Measurements from ENCODE around the gene ARVCF.

Gene ARVCF

GRCh38 chr22:20022978-20023613 lies 6.5 kb upstream of the ARVCF start:
- H3K4me3 ChIP-seq (ENCODE audit: low read length) = no peak overlapping the region
- H3K4me1 ChIP-seq (ENCODE audit: insufficient read depth, low read length) = peaks cover 19% of the 10 kb centered on the region
- no peak overlapping the region for H2AFZ ChIP-seq (ENCODE audit: low read depth, low read length)
- peaks cover 2% of the 10 kb centered on the region for H3K9me3 ChIP-seq (ENCODE audit: low read length)
- H3K36me3 ChIP-seq (ENCODE audit: insufficient read depth, low read length) = no peaks in the 10 kb centered on the region
- peaks cover 17% of the 10 kb centered on the region for H3K27me3 ChIP-seq (ENCODE audit: insufficient read depth, low read length)

GRCh38 chr22:20022231-20022977 lies 5.8 kb upstream of the ARVCF start:
- Histone ChIP-seq H3K27me3 (ENCODE audit: insufficient read depth, low read length) (peaks cover 24% of the 10 kb centered on the region), H3K4me3 (ENCODE audit: low read length) (peak overlapping the region; percentile 96)

GRCh38 chr22:20021196-20022181 lies 4.9 kb upstream of the ARVCF start:
- peaks cover 28% of the 10 kb centered on the region for H3K27me3 ChIP-seq (ENCODE audit: insufficient read depth, low read length)
- H3K4me1 ChIP-seq (ENCODE audit: insufficient read depth, low read length) = peaks cover 26% of the 10 kb centered on the region
- H2AFZ ChIP-seq (ENCODE audit: low read depth, low read length) = peak overlapping the region; percentile 72
- H3K36me3 ChIP-seq (ENCODE audit: insufficient read depth, low read length) = no peaks in the 10 kb centered on the region
- H3K4me3 ChIP-seq (ENCODE audit: low read length) = peak overlapping the region; percentile 96
- peaks cover under 1% of the 10 kb centered on the region for H3K9me3 ChIP-seq (ENCODE audit: low read length)

More at GRCh38 chr22:20022231-20022977, 5.8 kb upstream of the ARVCF start:
- Histone ChIP-seq H3K36me3 (ENCODE audit: insufficient read depth, low read length) (no peaks in the 10 kb centered on the region), H3K9me3 (ENCODE audit: low read length) (peaks cover 2% of the 10 kb centered on the region), H2AFZ (ENCODE audit: low read depth, low read length) (no peak overlapping the region), H3K4me1 (ENCODE audit: insufficient read depth, low read length) (peaks cover 22% of the 10 kb centered on the region)

GRCh38 chr22:20020533-20021195 lies 4.0 kb upstream of the ARVCF start, which contains the start of gene TANGO2:
Gene TANGO2 (plus strand): TSS chr22:20021110. CDS start chr22:20036799, 15,689 bp downstream.
- Histone ChIP-seq H3K27me3 (ENCODE audit: insufficient read depth, low read length) (peaks cover 28% of the 10 kb centered on the region), H3K9me3 (ENCODE audit: low read length) (no peaks in the 10 kb centered on the region), H3K4me1 (ENCODE audit: insufficient read depth, low read length) (peaks cover 26% of the 10 kb centered on the region), H2AFZ (ENCODE audit: low read depth, low read length) (peak within 1 kb of the TSS; percentile 72), H3K4me3 (ENCODE audit: low read length) (peak within 1 kb of the TSS; percentile 96), H3K36me3 (ENCODE audit: insufficient read depth, low read length) (no peaks in the 10 kb centered on the region)

GRCh38 chr22:20019661-20020532 lies 3.3 kb upstream of the ARVCF start:
- peaks cover 29% of the 10 kb centered on the region for H3K4me1 ChIP-seq (ENCODE audit: insufficient read depth, low read length)
- H3K4me3 ChIP-seq (ENCODE audit: low read length) = peak overlapping the region; percentile 96
- H3K27me3 ChIP-seq (ENCODE audit: insufficient read depth, low read length) = peaks cover 33% of the 10 kb centered on the region
- H3K9me3 ChIP-seq (ENCODE audit: low read length) = no peaks in the 10 kb centered on the region
- peak overlapping the region; percentile 72 for H2AFZ ChIP-seq (ENCODE audit: low read depth, low read length)
- no peaks in the 10 kb centered on the region for H3K36me3 ChIP-seq (ENCODE audit: insufficient read depth, low read length)

GRCh38 chr22:20018001-20018400 lies 1.4 kb upstream of the ARVCF start:
- Histone ChIP-seq H3K27me3 (ENCODE audit: insufficient read depth, low read length) (peaks cover 33% of the 10 kb centered on the region), H3K36me3 (ENCODE audit: insufficient read depth, low read length) (no peaks in the 10 kb centered on the region), H2AFZ (ENCODE audit: low read depth, low read length) (no peak overlapping the region), H3K4me1 (ENCODE audit: insufficient read depth, low read length) (peaks cover 32% of the 10 kb centered on the region), H3K4me3 (ENCODE audit: low read length) (no peak overlapping the region), H3K9me3 (ENCODE audit: low read length) (no peaks in the 10 kb centered on the region)

GRCh38 chr22:20017622-20017958 lies 967 bp upstream of the ARVCF start:
- Histone ChIP-seq H3K4me1 (ENCODE audit: insufficient read depth, low read length) (peaks cover 33% of the 10 kb centered on the region), H2AFZ (ENCODE audit: low read depth, low read length) (peak overlapping the region; percentile 78), H3K9me3 (ENCODE audit: low read length) (no peaks in the 10 kb centered on the region), H3K27me3 (ENCODE audit: insufficient read depth, low read length) (peaks cover 33% of the 10 kb centered on the region), H3K4me3 (ENCODE audit: low read length) (no peak overlapping the region), H3K36me3 (ENCODE audit: insufficient read depth, low read length) (no peaks in the 10 kb centered on the region)

- H3K27me3 ChIP-seq (ENCODE audit: insufficient read depth, low read length) = peaks cover 33% of the 10 kb centered on the region
- peak overlapping the region; percentile 78 for H2AFZ ChIP-seq (ENCODE audit: low read depth, low read length)
- no peaks in the 10 kb centered on the region for H3K9me3 ChIP-seq (ENCODE audit: low read length)
- peak overlapping the region; percentile 50 for H3K4me3 ChIP-seq (ENCODE audit: low read length)
- H3K4me1 ChIP-seq (ENCODE audit: insufficient read depth, low read length) = peaks cover 20% of the 10 kb centered on the region
- no peaks in the 10 kb centered on the region for H3K36me3 ChIP-seq (ENCODE audit: insufficient read depth, low read length)
Measured at GRCh38 chr22:20015971-20016733, 471 bp downstream of the ARVCF start.

GRCh38 chr22:20015187-20015625 lies 1.4 kb downstream of the ARVCF start:
- no peak overlapping the region for H3K4me3 ChIP-seq (ENCODE audit: low read length)
- H3K36me3 ChIP-seq (ENCODE audit: insufficient read depth, low read length) = no peaks in the 10 kb centered on the region
- H3K4me1 ChIP-seq (ENCODE audit: insufficient read depth, low read length) = peaks cover 14% of the 10 kb centered on the region
- no peaks in the 10 kb centered on the region for H3K9me3 ChIP-seq (ENCODE audit: low read length)
- H2AFZ ChIP-seq (ENCODE audit: low read depth, low read length) = no peak overlapping the region
- H3K27me3 ChIP-seq (ENCODE audit: insufficient read depth, low read length) = peaks cover 33% of the 10 kb centered on the region

GRCh38 chr22:20014526-20015186 lies 2.0 kb downstream of the ARVCF start:
- peaks cover 14% of the 10 kb centered on the region for H3K4me1 ChIP-seq (ENCODE audit: insufficient read depth, low read length)
- peaks cover 28% of the 10 kb centered on the region for H3K27me3 ChIP-seq (ENCODE audit: insufficient read depth, low read length)
- no peak overlapping the region for H2AFZ ChIP-seq (ENCODE audit: low read depth, low read length)
- H3K9me3 ChIP-seq (ENCODE audit: low read length) = no peaks in the 10 kb centered on the region
- H3K36me3 ChIP-seq (ENCODE audit: insufficient read depth, low read length) = no peaks in the 10 kb centered on the region
- H3K4me3 ChIP-seq (ENCODE audit: low read length) = no peak overlapping the region

- H3K4me3 ChIP-seq (ENCODE audit: low read length) = no peak overlapping the region
- no peaks in the 10 kb centered on the region for H3K36me3 ChIP-seq (ENCODE audit: insufficient read depth, low read length)
Measured at GRCh38 chr22:20013382-20013871, 3.2 kb downstream of the ARVCF start.

More at GRCh38 chr22:20013382-20013871, 3.2 kb downstream of the ARVCF start:
- H3K27me3 ChIP-seq (ENCODE audit: insufficient read depth, low read length) = peaks cover 19% of the 10 kb centered on the region
- peaks cover 14% of the 10 kb centered on the region for H3K4me1 ChIP-seq (ENCODE audit: insufficient read depth, low read length)
- H2AFZ ChIP-seq (ENCODE audit: low read depth, low read length) = no peak overlapping the region
- no peaks in the 10 kb centered on the region for H3K9me3 ChIP-seq (ENCODE audit: low read length)
